OCI-LY7 (cell line): ENCODE data around the gene ZNF593OS.

Source experiments
- CTCF ChIP-seq: fragments of 200-600 bp; sonication (generic); conservative IDR thresholded peaks from 2 replicates; pipeline ENCODE4 v1.5.1; 2014; ENCODE audit warnings: mild to moderate bottlenecking, antibody characterized with exemption, low read length, moderate library complexity, mixed read lengths
- EZH2phosphoT487 ChIP-seq: fragments of 200-600 bp; sonication (generic); IDR thresholded peaks from 2 replicates; pipeline ENCODE4 v1.6.1; 2018; ENCODE audit warnings: low read depth, borderline replicate concordance, mild to moderate bottlenecking, mixed run types, antibody characterized with exemption, low read length, moderate library complexity, mixed read lengths

- TF ChIP-seq CTCF (no peak), EZH2phosphoT487 (no peak)
Observed at GRCh38 chr1:26170472-26170821, 1.2 kb downstream of the ZNF593OS start.
